Mesendoderm (in vitro differentiated cells): ENCODE measurements around the gene FHL1.

Source experiments
- DNase-seq: peaks from one replicate; pipeline ENCODE4 v3.0.0; 2013
- H2AK5ac ChIP-seq: 2 replicates; pipeline ENCODE4 v1.6.1; 2013; ENCODE audit warnings: low read length, inconsistent platforms
- H2BK120ac ChIP-seq: 2 replicates; pipeline ENCODE4 v1.6.1; 2013; ENCODE audit warnings: low read depth, mild to moderate bottlenecking, low read length, moderate library complexity, mixed read lengths
- H2BK15ac ChIP-seq: replicated peaks from 2 replicates; pipeline ENCODE4 v1.6.1; 2013; ENCODE audit warnings: low read depth, mild to moderate bottlenecking, moderate library complexity
- H2BK5ac ChIP-seq: 2 replicates; pipeline ENCODE4 v1.6.1; 2013; ENCODE audit warnings: low read length, inconsistent platforms
- H3K18ac ChIP-seq: 2 replicates; pipeline ENCODE4 v1.6.1; 2013; ENCODE audit warnings: mild to moderate bottlenecking, low read length, mixed read lengths
- H3K23ac ChIP-seq: one replicate; pipeline ENCODE4 v1.6.1; 2013; ENCODE audit warnings: low read length
- H3K27ac ChIP-seq: 2 replicates; pipeline ENCODE4 v1.5.1; 2013; ENCODE audit warnings: low read depth, mild to moderate bottlenecking, inconsistent platforms, low read length, moderate library complexity
- H3K27me3 ChIP-seq: 2 replicates; pipeline ENCODE4 v1.6.1; 2013; ENCODE audit warnings: low read length, control low read depth, mild to moderate bottlenecking, inconsistent platforms; ENCODE audit not compliant: insufficient read depth, poor library complexity
- H3K36me3 ChIP-seq: 2 replicates; pipeline ENCODE4 v1.6.1; 2013; ENCODE audit warnings: low read length, inconsistent platforms; ENCODE audit not compliant: control insufficient read depth, insufficient read depth
- H3K4ac ChIP-seq: one replicate; pipeline ENCODE4 v1.6.1; 2013; ENCODE audit warnings: low read depth, mild to moderate bottlenecking, low read length, moderate library complexity
- H3K4me1 ChIP-seq: 2 replicates; pipeline ENCODE4 v1.6.1; 2013; ENCODE audit warnings: low read depth, low read length, inconsistent platforms; ENCODE audit not compliant: control insufficient read depth
- H3K4me2 ChIP-seq: 2 replicates; pipeline ENCODE4 v1.6.1; 2013; ENCODE audit warnings: low read length
- H3K4me3 ChIP-seq: 2 replicates; pipeline ENCODE4 v1.5.1; 2013; ENCODE audit warnings: mild to moderate bottlenecking, low read length
- H3K56ac ChIP-seq: one replicate; pipeline ENCODE4 v1.6.1; 2013; ENCODE audit warnings: low read length
- H3K79me1 ChIP-seq: 2 replicates; pipeline ENCODE4 v1.6.1; 2013; ENCODE audit warnings: low read length, inconsistent platforms
- H3K79me2 ChIP-seq: 2 replicates; pipeline ENCODE4 v1.6.1; 2013; ENCODE audit warnings: mild to moderate bottlenecking, low read length; ENCODE audit not compliant: control insufficient read depth, insufficient read depth
- H3K9ac ChIP-seq: 2 replicates; pipeline ENCODE4 v1.6.1; 2013; ENCODE audit warnings: low read length, inconsistent platforms
- H4K5ac ChIP-seq: one replicate; pipeline ENCODE4 v1.6.1; 2013; ENCODE audit warnings: low read length
- H4K8ac ChIP-seq: one replicate; pipeline ENCODE4 v1.6.1; 2013; ENCODE audit warnings: low read depth, mild to moderate bottlenecking, control low read depth, low read length, moderate library complexity
- WGBS: extraction: QIAGEN DNeasy Blood & Tissue Kit; methylation state at CpG from one replicate; pipeline ENCODE4 v1.1.7; 2013; ENCODE audit warnings: low lambda C conversion rate, missing lambda C conversion rate; ENCODE audit not compliant: insufficient coverage; ENCODE audit errors: extremely low coverage; 5-methylcytosine and 5-hydroxymethylcytosine counted together

The FHL1 gene

DNA sequence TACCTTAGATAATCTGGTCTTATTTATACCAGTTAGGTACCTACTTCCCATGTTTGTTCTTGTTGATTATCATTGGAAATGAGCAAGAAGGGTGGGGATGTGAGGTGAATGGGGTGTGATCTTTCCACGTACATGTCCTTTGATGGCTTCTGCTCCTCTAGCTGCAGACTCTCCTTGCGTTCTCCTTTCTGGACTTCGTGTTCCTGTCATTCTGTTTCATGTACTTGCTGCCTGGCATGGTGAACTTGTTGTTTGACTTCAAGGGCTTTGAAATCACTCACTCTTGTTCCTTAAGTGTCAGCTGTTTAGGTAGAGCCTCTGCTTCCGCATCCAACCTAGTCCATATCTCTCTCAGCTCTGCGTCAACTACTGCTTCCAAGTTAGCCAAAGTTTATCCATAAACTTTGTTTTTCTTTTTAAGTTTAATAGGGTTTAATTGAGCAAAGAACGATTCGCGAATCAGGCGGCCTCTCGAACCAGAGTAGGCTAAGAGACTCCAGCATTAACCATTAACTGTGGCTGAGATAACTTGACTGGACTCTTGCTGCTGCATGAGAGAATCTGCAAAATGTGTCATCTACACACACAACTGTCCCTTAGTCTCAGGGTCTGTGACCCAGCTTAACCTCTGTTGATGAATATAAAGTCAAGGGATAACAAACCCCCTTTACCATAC is 42.8 kb downstream of the FHL1 start:
- H3K79me2 ChIP-seq = no peaks in the 10 kb centered on the region
- no peak overlapping the region for H2AK5ac ChIP-seq
- H2BK15ac ChIP-seq = no peak overlapping the region
- H3K56ac ChIP-seq = no peak overlapping the region
- H3K18ac ChIP-seq = no peak overlapping the region
- no peak overlapping the region for H4K8ac ChIP-seq
- H3K4me1 ChIP-seq = no peaks in the 10 kb centered on the region
- H3K23ac ChIP-seq = no peak overlapping the region
- H3K9ac ChIP-seq = no peak overlapping the region
- WGBS = no CpG with 5 or more reads among the region's 10 CpGs
- no peak overlapping the region for H4K5ac ChIP-seq
- H3K36me3 ChIP-seq = no peaks in the 10 kb centered on the region
- no peak overlapping the region for H3K4ac ChIP-seq
- H3K79me1 ChIP-seq = no peaks in the 10 kb centered on the region
- H3K4me3 ChIP-seq = no peak overlapping the region
- H2BK5ac ChIP-seq = no peak overlapping the region
- H3K4me2 ChIP-seq = no peak overlapping the region
- DNase-seq = no peak
- H2BK120ac ChIP-seq = no peak overlapping the region
- no peak overlapping the region for H3K27ac ChIP-seq
- no peaks in the 10 kb centered on the region for H3K27me3 ChIP-seq

DNA sequence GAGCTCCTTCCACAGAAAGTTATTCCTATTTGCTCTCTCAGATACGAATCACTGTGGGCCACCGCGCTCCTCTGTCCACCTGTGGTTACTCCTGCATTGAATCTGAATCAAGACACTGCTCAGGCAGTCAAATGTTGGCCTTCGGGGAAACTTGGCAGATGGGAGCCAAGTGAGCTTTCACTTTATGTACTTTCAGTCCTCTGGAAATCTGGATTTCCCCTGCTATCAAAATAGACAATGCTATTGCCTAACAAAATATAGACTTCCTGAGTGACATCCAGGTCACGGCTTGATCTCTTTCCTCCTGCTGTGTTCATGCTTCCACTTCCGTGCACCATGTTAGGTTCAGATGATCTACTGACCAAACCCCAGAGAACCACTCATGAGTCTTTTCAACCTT is 43.8 kb downstream of the FHL1 start:
- Histone ChIP-seq H3K56ac (no peak overlapping the region), H3K79me1 (no peaks in the 10 kb centered on the region), H3K4me3 (no peak overlapping the region), H3K36me3 (no peaks in the 10 kb centered on the region), H3K4ac (no peak overlapping the region), H4K5ac (no peak overlapping the region), H4K8ac (no peak overlapping the region), H2BK5ac (no peak overlapping the region), H3K18ac (no peak overlapping the region), H2BK120ac (no peak overlapping the region), H3K9ac (no peak overlapping the region), H3K79me2 (no peaks in the 10 kb centered on the region), H3K23ac (no peak overlapping the region), H2AK5ac (no peak overlapping the region), H3K27me3 (no peaks in the 10 kb centered on the region), H3K27ac (no peak overlapping the region), H2BK15ac (no peak overlapping the region), H3K4me2 (no peak overlapping the region), H3K4me1 (no peaks in the 10 kb centered on the region)
- no CpG with 5 or more reads among the region's 6 CpGs for WGBS
- DNase-seq = no peak

DNA sequence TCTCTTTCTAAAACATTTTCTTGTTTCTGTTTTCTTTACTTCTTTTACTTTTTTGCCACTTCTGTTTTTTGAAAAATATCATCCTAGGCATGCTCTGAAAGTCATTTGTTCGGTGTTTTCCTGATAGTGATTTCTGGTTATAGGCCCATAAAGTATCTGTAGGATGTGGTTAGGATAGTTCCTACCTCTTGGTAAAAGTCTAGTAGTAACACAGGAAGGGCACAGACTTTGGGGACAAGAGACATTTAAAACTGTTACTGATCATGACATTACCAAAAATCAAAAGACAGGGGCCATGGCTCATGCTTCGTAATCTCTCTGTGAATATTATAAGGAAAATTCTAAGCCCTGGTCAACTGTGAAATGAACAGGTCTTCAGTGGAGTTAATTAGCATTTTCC is 44.8 kb downstream of the FHL1 start:
- no CpG with 5 or more reads among the region's 2 CpGs for WGBS
- no peak overlapping the region for H3K4me3 ChIP-seq
- H3K36me3 ChIP-seq = no peaks in the 10 kb centered on the region
- no peak overlapping the region for H4K5ac ChIP-seq
- no peak overlapping the region for H3K23ac ChIP-seq
- no peak overlapping the region for H3K56ac ChIP-seq
- H3K79me1 ChIP-seq = no peaks in the 10 kb centered on the region
- no peaks in the 10 kb centered on the region for H3K79me2 ChIP-seq
- no peak overlapping the region for H3K9ac ChIP-seq
- H2BK5ac ChIP-seq = no peak overlapping the region
- no peak overlapping the region for H3K4me2 ChIP-seq
- no peak overlapping the region for H2AK5ac ChIP-seq
- H2BK15ac ChIP-seq = no peak overlapping the region
- no peak for DNase-seq
- H3K27ac ChIP-seq = no peak overlapping the region
- H3K27me3 ChIP-seq = no peaks in the 10 kb centered on the region
- H3K18ac ChIP-seq = no peak overlapping the region
- H4K8ac ChIP-seq = no peak overlapping the region
- H3K4me1 ChIP-seq = no peaks in the 10 kb centered on the region
- no peak overlapping the region for H2BK120ac ChIP-seq
- no peak overlapping the region for H3K4ac ChIP-seq

DNA sequence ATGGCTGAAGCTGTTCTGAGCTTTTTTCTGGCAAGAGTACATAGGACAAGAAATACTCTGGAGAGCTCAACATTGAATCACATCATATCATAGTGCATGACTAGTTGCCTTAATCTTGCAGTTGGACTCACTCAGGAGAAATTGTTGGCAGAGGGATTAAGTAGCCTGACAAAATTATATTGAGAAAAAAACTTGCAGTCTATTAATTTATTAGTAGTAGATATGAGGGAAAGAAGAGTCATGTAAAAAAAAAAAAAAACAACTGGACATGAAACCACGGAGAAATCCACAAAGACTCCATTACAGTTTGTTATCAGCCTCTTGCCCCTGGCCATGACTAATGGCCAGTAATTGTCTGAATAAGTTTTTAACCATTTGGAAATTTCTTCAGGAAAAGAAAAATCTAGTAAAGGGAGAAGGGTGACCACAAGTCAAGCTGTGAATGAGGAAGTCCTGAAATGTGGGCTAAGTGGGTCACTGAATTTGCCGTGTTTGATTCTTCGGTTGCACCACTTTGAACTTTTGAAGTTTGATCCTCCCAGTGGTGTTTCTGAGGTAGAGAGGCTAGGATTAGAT is 45.6 kb downstream of the FHL1 start:
- DNase-seq = no peak
- Histone ChIP-seq H2BK120ac (no peak overlapping the region), H3K9ac (no peak overlapping the region), H2BK15ac (no peak overlapping the region), H3K36me3 (no peaks in the 10 kb centered on the region), H2BK5ac (no peak overlapping the region), H3K4me1 (no peaks in the 10 kb centered on the region), H3K79me2 (no peaks in the 10 kb centered on the region), H3K56ac (no peak overlapping the region), H3K23ac (no peak overlapping the region), H4K5ac (no peak overlapping the region), H3K4me2 (no peak overlapping the region), H3K27ac (no peak overlapping the region), H4K8ac (no peak overlapping the region), H3K4ac (no peak overlapping the region), H3K27me3 (no peaks in the 10 kb centered on the region), H3K4me3 (no peak overlapping the region), H3K18ac (no peak overlapping the region), H3K79me1 (no peaks in the 10 kb centered on the region), H2AK5ac (no peak overlapping the region)
- WGBS = no CpG with 5 or more reads among the region's 3 CpGs

DNA sequence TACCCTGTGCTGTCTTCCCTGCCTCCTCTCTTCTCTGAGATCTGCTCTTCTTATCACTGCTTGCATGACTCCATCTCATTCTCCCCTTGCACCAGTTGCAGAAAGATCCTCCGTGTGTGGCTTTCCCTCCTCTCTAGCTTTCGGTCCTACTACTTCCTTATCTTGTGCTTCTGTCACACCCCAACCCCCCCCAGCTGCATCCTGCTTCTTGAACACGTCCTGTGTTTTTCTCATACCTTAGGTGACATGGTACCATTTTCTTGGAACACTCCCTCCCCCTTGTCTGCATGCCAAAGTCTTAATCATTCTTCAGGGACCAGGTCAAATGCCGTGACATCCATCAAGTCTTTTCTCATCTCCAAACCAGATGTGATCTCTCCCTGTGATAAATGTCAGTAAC is 46.4 kb downstream of the FHL1 start:
- Histone ChIP-seq H3K23ac (no peak overlapping the region), H4K8ac (no peak overlapping the region), H3K9ac (no peak overlapping the region), H2BK5ac (no peak overlapping the region), H2BK15ac (no peak overlapping the region), H3K4me2 (no peak overlapping the region), H3K56ac (no peak overlapping the region), H2AK5ac (no peak overlapping the region), H3K4ac (no peak overlapping the region), H3K4me3 (no peak overlapping the region), H3K27me3 (no peaks in the 10 kb centered on the region), H3K18ac (no peak overlapping the region), H3K36me3 (no peaks in the 10 kb centered on the region), H2BK120ac (no peak overlapping the region), H3K79me1 (no peaks in the 10 kb centered on the region), H4K5ac (no peak overlapping the region), H3K79me2 (no peaks in the 10 kb centered on the region), H3K4me1 (no peaks in the 10 kb centered on the region), H3K27ac (no peak overlapping the region)
- WGBS = no CpG with 5 or more reads among the region's 4 CpGs
- no peak for DNase-seq

DNA sequence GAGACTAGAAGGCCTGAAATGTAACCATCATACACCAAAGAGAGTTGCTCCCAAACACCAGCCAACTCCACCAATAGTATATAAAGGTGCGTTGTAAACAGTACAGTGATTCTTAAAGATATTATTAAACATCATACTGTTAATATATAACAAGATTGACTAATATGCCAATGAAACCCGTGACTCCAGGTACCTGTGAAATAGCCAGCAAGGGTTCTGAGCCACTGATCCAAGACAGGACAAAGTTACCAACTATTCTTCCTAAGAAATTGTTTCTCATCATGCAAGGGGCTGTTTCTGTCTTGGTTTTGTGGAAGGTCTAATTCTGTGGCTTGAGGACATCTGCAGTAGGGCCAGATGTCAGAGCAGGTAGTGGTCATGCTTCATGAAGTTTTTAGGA is 47.2 kb downstream of the FHL1 start:
- Histone ChIP-seq H2BK15ac (no peak overlapping the region), H3K4ac (no peak overlapping the region), H3K23ac (no peak overlapping the region), H3K4me3 (no peak overlapping the region), H3K9ac (no peak overlapping the region), H3K27ac (no peak overlapping the region), H3K18ac (no peak overlapping the region), H2BK5ac (no peak overlapping the region), H3K56ac (no peak overlapping the region), H3K4me2 (no peak overlapping the region), H3K79me1 (no peaks in the 10 kb centered on the region), H2BK120ac (no peak overlapping the region), H3K79me2 (no peaks in the 10 kb centered on the region), H2AK5ac (no peak overlapping the region), H3K27me3 (no peaks in the 10 kb centered on the region), H4K8ac (no peak overlapping the region), H3K36me3 (no peaks in the 10 kb centered on the region), H4K5ac (no peak overlapping the region), H3K4me1 (no peaks in the 10 kb centered on the region)
- DNase-seq = no peak
- no CpG with 5 or more reads among the region's 2 CpGs for WGBS
